NCI-H2107 treated with DMSO at 0.1 percent for 48 hours (cell line): ENCODE data around the gene SLC34A3.
"Not testable (repeated sequence)": the region's sequence is repeated elsewhere in the genome, so short reads cannot be mapped to it uniquely, and the experiment has no call there.

Experiments
- DNase-seq: peaks from one replicate; lab custom pipeline; 2025; ENCODE audit not compliant: unreplicated experiment; lab: John Stamatoyannopoulos, UW

The SLC34A3 gene

GRCh38 chr9:137255448-137256114 lies 24.9 kb downstream of the SLC34A3 start:
- no peak for DNase-seq

- DNase-seq: no peak
Observed at GRCh38 chr9:137256362-137256761, 25.7 kb downstream of the SLC34A3 start.

GRCh38 chr9:137256856-137257255 lies 26.2 kb downstream of the SLC34A3 start:
- DNase-seq: no peak

- DNase-seq: not testable (repeated sequence)
Observed at GRCh38 chr9:137262173-137262908, 31.6 kb downstream of the SLC34A3 start.

- no peak for DNase-seq
Observed at GRCh38 chr9:137262909-137263285, 32.2 kb downstream of the SLC34A3 start.

DNA sequence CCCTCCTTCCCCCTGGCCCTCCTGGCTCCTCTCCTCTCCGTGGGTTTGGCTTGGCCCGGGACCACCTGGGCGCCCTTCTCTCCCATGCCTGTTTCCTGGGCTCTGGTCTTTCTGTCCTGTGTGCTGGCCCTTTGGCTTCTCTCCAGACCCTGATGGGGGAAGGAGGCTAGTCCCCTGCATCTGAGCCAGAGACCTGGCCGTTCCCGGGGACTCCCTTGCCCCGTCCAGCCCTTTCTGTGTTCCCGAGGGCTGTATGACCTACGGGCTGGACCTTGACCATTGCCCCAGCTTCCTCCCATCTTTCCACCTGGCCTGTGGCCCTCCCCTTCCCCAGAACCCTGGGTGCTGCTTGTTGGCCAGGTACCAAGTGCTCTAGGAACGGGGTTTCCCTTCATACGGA lies 32.8 kb downstream of the SLC34A3 start:
- DNase-seq: no peak

GRCh38 chr9:137264067-137264466 lies 33.4 kb downstream of the SLC34A3 start:
- DNase-seq: no peak

GRCh38 chr9:137265496-137266161 lies 34.9 kb downstream of the SLC34A3 start:
- no peak for DNase-seq

DNA sequence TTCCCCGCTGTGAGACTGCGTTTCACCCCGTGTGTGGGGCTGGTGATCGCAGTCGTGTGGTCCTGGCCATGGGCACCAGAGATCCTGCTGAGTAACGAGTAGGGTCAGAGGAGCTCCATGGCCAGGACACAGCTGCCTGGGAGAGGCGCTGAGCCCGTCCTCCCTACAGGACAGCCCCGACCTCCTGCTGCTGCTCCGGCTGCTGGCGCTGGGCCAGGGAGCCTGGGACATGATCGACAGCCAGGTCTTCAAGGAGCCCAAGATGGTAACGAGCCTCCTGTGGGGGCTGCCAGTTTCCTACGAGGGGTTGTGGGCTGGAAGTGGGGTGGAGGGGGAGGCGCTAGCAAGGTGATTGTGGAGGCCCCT lies 35.4 kb downstream of the SLC34A3 start:
- no peak for DNase-seq

GRCh38 chr9:137266585-137267453 lies 36.1 kb downstream of the SLC34A3 start:
- no peak for DNase-seq

- no peak for DNase-seq
Observed at GRCh38 chr9:137267933-137268355, 37.2 kb downstream of the SLC34A3 start.

DNA sequence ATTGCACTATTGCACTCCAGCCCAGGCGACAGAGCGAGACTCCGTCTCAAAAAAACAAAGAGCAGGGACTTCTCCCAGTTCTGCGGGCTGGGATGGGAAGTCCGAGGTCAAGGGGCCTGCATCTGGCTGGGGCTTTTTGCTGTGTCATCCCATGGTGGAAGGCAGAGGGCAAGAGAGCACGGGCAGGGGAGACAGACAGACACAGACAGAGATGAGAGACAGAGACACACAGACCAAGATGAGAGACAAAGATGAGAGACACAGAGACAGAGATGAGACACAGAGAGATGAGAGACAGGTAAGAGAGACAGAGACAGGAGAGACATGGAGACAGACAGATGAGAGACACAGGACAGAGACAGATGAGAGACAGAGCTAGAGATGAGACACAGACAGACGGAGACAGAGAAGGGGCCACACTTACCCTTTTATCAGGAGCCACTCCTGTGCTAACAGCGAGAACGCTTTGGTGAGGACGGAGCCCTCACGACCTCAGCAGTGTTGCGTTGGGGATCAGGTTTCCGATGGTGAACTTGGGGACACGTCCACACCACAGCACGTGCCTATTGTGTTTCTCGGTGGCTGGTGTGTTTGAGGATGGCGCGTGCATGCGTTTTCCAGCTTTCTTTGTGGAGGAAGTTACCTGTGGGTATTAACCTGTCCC lies 38.0 kb downstream of the SLC34A3 start:
- no peak for DNase-seq

GRCh38 chr9:137269231-137269772 lies 38.6 kb downstream of the SLC34A3 start:
- no peak for DNase-seq

GRCh38 chr9:137270929-137271695 lies 40.4 kb downstream of the SLC34A3 start:
- no peak for DNase-seq

- DNase-seq: no peak
Observed at GRCh38 chr9:137271696-137272076, 41.0 kb downstream of the SLC34A3 start.

GRCh38 chr9:137272241-137273094 lies 41.8 kb downstream of the SLC34A3 start:
- no peak for DNase-seq

DNA sequence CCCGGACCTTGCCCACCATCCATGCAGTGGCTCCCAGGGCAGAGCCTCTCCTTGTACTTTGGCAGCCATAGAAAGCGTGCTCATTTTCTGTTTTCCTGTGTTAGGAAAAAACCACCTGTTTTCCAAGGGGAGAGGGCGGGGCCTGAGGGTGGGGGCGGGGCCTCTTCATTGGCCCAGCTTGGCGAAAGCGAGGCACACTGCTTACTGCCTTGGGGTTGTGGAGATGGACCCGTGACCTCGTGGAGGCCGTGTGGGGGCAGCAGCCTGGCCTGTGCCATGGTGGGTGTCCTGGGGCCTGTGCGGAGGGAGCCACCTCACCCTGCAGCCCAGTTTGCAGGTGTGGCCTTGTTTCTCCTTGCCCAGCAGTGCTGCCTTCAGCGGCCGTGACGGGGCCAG lies 42.4 kb downstream of the SLC34A3 start:
- no peak for DNase-seq

- DNase-seq: peak; percentile 35
Observed at GRCh38 chr9:137273611-137274320, 43.1 kb downstream of the SLC34A3 start.
